IMR-90 (cell line): ENCODE data around the gene CELSR1. TPM values are rescaled to one million over a fixed set of nuclear protein-coding genes. Genes with fewer than 3 reads are reported as not detected.

Experiments used
- ATAC-seq: fragments of 200-7000 bp; cut with Tn5 transposase; 2 replicates; pipeline ENCODE4 v1.9.1; 2020; ENCODE audit warnings: low read depth, mild to moderate bottlenecking, moderate library complexity
- BruUV-seq: library from RNA; stranded (reverse); fragments of 400-500 nt; replicated peaks from 2 replicates; lab custom pipeline; 2021; lab: Mats Ljungman, UMichigan
- CTCF ChIA-PET: fragments of 300-600 bp; formaldehyde crosslinking; extraction: SDS; loops from one replicate; lab custom pipeline; 2021; ENCODE audit warnings: antibody characterized with exemption; lab: Yijun Ruan, JAX
- POLR2A ChIA-PET: fragments of 300-600 bp; sonication (Branson Sonifier 250); formaldehyde crosslinking; loops from one replicate; lab custom pipeline; 2022; ENCODE audit warnings: antibody characterized with exemption; ENCODE audit not compliant: unreplicated experiment; lab: Charles Lee
- DNase-seq: peaks from one replicate; pipeline ENCODE4 v3.0.0; 2013
- H2AFZ ChIP-seq: replicated peaks from 2 replicates; pipeline ENCODE3; 2013; ENCODE audit warnings: low read length, mild to moderate bottlenecking; ENCODE audit not compliant: poor library complexity
- H2AK5ac ChIP-seq: 2 replicates; pipeline ENCODE4 v1.6.1; 2013; ENCODE audit warnings: low read depth, low read length, inconsistent platforms
- H2AK9ac ChIP-seq: replicated peaks from 2 replicates; pipeline ENCODE3; 2013; ENCODE audit warnings: mild to moderate bottlenecking, low read depth, low read length, moderate library complexity; ENCODE audit not compliant: poor library complexity
- H2BK120ac ChIP-seq: 2 replicates; pipeline ENCODE4 v1.6.1; 2013; ENCODE audit warnings: low read depth, low read length, inconsistent platforms
- H2BK15ac ChIP-seq: 3 replicates; pipeline ENCODE4 v1.6.1; 2013; ENCODE audit warnings: low read depth, low read length, inconsistent platforms
- H2BK20ac ChIP-seq: 2 replicates; pipeline ENCODE4 v1.6.1; 2013; ENCODE audit warnings: low read depth, mild to moderate bottlenecking, inconsistent platforms, low read length, moderate library complexity
- H2BK5ac ChIP-seq: 2 replicates; pipeline ENCODE4 v1.6.1; 2013; ENCODE audit warnings: mild to moderate bottlenecking, low read depth, low read length, inconsistent platforms; ENCODE audit not compliant: poor library complexity, severe bottlenecking
- H3K14ac ChIP-seq: replicated peaks from 2 replicates; pipeline ENCODE4 v1.6.1; 2013; ENCODE audit warnings: low read depth, low read length, inconsistent platforms
- H3K18ac ChIP-seq: 2 replicates; pipeline ENCODE4 v1.6.1; 2013; ENCODE audit warnings: low read depth, low read length, control low read depth
- H3K23ac ChIP-seq: 2 replicates; pipeline ENCODE4 v1.6.1; 2013; ENCODE audit warnings: low read depth, low read length, inconsistent platforms
- H3K27ac ChIP-seq: 2 replicates; pipeline ENCODE4 v1.5.1; 2013; ENCODE audit warnings: mild to moderate bottlenecking, control low read depth, low read length; ENCODE audit not compliant: insufficient read depth
- H3K27me3 ChIP-seq: 2 replicates; pipeline ENCODE4 v1.6.1; 2013; ENCODE audit warnings: low read length; ENCODE audit not compliant: control insufficient read depth, insufficient read depth
- H3K36me3 ChIP-seq: 2 replicates; pipeline ENCODE4 v1.6.1; 2013; ENCODE audit warnings: low read length, mixed read lengths; ENCODE audit not compliant: control insufficient read depth, insufficient read depth
- H3K4ac ChIP-seq: 2 replicates; pipeline ENCODE4 v1.6.1; 2013; ENCODE audit warnings: low read depth, low read length, inconsistent platforms
- H3K4me1 ChIP-seq: 2 replicates; pipeline ENCODE4 v1.6.1; 2013; ENCODE audit warnings: low read length, mixed read lengths; ENCODE audit not compliant: control insufficient read depth, insufficient read depth
- H3K4me2 ChIP-seq: 2 replicates; pipeline ENCODE4 v1.6.1; 2013; ENCODE audit warnings: low read depth, mild to moderate bottlenecking, control low read depth, low read length, moderate library complexity
- H3K4me3 ChIP-seq: 2 replicates; pipeline ENCODE4 v1.5.1; 2013; ENCODE audit warnings: low read depth, mild to moderate bottlenecking, control low read depth, low read length, moderate library complexity; ENCODE audit not compliant: insufficient read depth
- H3K56ac ChIP-seq: 2 replicates; pipeline ENCODE4 v1.6.1; 2013; ENCODE audit warnings: low read length, inconsistent platforms; ENCODE audit not compliant: insufficient read depth; ENCODE audit errors: extremely low read depth
- H3K79me1 ChIP-seq, 2 experiments: 2 replicates each; pipeline ENCODE4 v1.6.1; 2013; ENCODE audit warnings: low read length in 2 of 2, inconsistent platforms in 1 of 2, low read depth in 1 of 2
- H3K9ac ChIP-seq: 2 replicates; pipeline ENCODE4 v1.6.1; 2013; ENCODE audit warnings: low read depth, low read length, control low read depth
- H3K9me1 ChIP-seq: 2 replicates; pipeline ENCODE4 v1.6.1; 2013; ENCODE audit warnings: low read length, inconsistent platforms; ENCODE audit not compliant: insufficient read depth
- H3K9me3 ChIP-seq: 2 replicates; pipeline ENCODE4 v1.6.1; 2013; ENCODE audit warnings: low read length; ENCODE audit not compliant: control insufficient read depth, insufficient read depth
- H4K20me1 ChIP-seq: 2 replicates; pipeline ENCODE4 v1.6.1; 2013; ENCODE audit warnings: low read length, inconsistent platforms; ENCODE audit not compliant: insufficient read depth
- H4K5ac ChIP-seq: 2 replicates; pipeline ENCODE4 v1.6.1; 2013; ENCODE audit warnings: mild to moderate bottlenecking, low read depth, low read length, control low read depth
- H4K8ac ChIP-seq, 2 experiments: 2 replicates each; pipeline ENCODE4 v1.6.1; 2013; ENCODE audit warnings: low read depth in 2 of 2, low read length in 2 of 2, control low read depth in 1 of 2, inconsistent platforms in 1 of 2
- H4K91ac ChIP-seq: 2 replicates; pipeline ENCODE4 v1.6.1; 2013; ENCODE audit warnings: low read depth, low read length, inconsistent platforms; ENCODE audit not compliant: insufficient read depth
- BHLHE40 ChIP-seq: fragments of 150-350 bp; IDR thresholded peaks from 2 replicates; pipeline ENCODE4 v1.6.1; 2016; ENCODE audit warnings: mild to moderate bottlenecking, low read depth, low read length
- CEBPB ChIP-seq: IDR thresholded peaks from 2 replicates; pipeline ENCODE4 v1.6.1; 2012; ENCODE audit warnings: low read depth, low read length, improper control_type of control experiment
- CHD1 ChIP-seq: IDR thresholded peaks from 2 replicates; pipeline ENCODE4 v1.6.1; 2012; ENCODE audit warnings: low read depth, low read length, improper control_type of control experiment
- CTCF ChIP-seq: conservative IDR thresholded peaks from 2 replicates; pipeline ENCODE4 v1.5.1; 2012; ENCODE audit warnings: mild to moderate bottlenecking, low read depth, low read length, improper control_type of control experiment
- ELK1 ChIP-seq: fragments of 150-350 bp; IDR thresholded peaks from 2 replicates; pipeline ENCODE4 v1.6.1; 2016; ENCODE audit warnings: low read depth, mild to moderate bottlenecking, low read length, moderate library complexity, borderline replicate concordance
- FOS ChIP-seq: fragments of 150-350 bp; IDR thresholded peaks from 2 replicates; pipeline ENCODE4 v1.6.1; 2016; ENCODE audit warnings: low read depth, low read length
- MAFK ChIP-seq: IDR thresholded peaks from 2 replicates; pipeline ENCODE4 v1.6.1; 2012; ENCODE audit warnings: low read depth, low read length, improper control_type of control experiment
- MAZ ChIP-seq: IDR thresholded peaks from 2 replicates; pipeline ENCODE4 v1.6.1; 2012; ENCODE audit warnings: low read depth, mild to moderate bottlenecking, low read length, improper control_type of control experiment, moderate library complexity, borderline replicate concordance
- MXI1 ChIP-seq: IDR thresholded peaks from 2 replicates; pipeline ENCODE4 v1.6.1; 2012; ENCODE audit warnings: low read depth, mild to moderate bottlenecking, low read length, moderate library complexity, borderline replicate concordance
- NFE2L2 ChIP-seq: fragments of 150-350 bp; IDR thresholded peaks from 2 replicates; pipeline ENCODE4 v1.6.1; 2016; ENCODE audit warnings: low read depth, mild to moderate bottlenecking, low read length
- POLR2A ChIP-seq: IDR thresholded peaks from 2 replicates; pipeline ENCODE4 v1.6.1; 2012; ENCODE audit warnings: mild to moderate bottlenecking, low read depth, low read length
- RAD21 ChIP-seq: IDR thresholded peaks from 2 replicates; pipeline ENCODE4 v1.6.1; 2012; ENCODE audit warnings: low read length, improper control_type of control experiment
- RCOR1 ChIP-seq: IDR thresholded peaks from 2 replicates; pipeline ENCODE4 v1.6.1; 2012; ENCODE audit warnings: mild to moderate bottlenecking, low read length, improper control_type of control experiment; ENCODE audit not compliant: insufficient replicate concordance
- RFX5 ChIP-seq: IDR thresholded peaks from 2 replicates; pipeline ENCODE4 v1.8.0; 2012; ENCODE audit warnings: low read depth, mild to moderate bottlenecking, low read length, moderate library complexity
- SMC3 ChIP-seq: fragments of 150-350 bp; IDR thresholded peaks from 2 replicates; pipeline ENCODE4 v1.6.1; 2016; ENCODE audit warnings: low read depth, mild to moderate bottlenecking, antibody characterized with exemption, low read length, moderate library complexity
- USF2 ChIP-seq: fragments of 150-350 bp; IDR thresholded peaks from 2 replicates; pipeline ENCODE4 v1.6.1; 2017; ENCODE audit warnings: mild to moderate bottlenecking, antibody characterized with exemption, low read length, low read depth
- WGBS, 2 experiments: methylation state at CpG; one replicate each; pipeline versions ENCODE4 v1.1.5 to v1.1.7; 2013; ENCODE audit warnings: missing lambda C conversion rate in 2 of 2; ENCODE audit not compliant: insufficient read length in 1 of 2; ENCODE audit errors: extremely low coverage in 2 of 2; 5-methylcytosine and 5-hydroxymethylcytosine counted together
- dilution Hi-C: fragments of 300-500 bp; cut with HindIII; formaldehyde crosslinking; loops from one replicate; pipeline ENCODE4 v1.14.3; 2018; ENCODE audit warnings: low sequenced_read_pairs; ENCODE audit not compliant: unreplicated experiment
- in situ Hi-C: fragments of 300-500 bp; cut with MboI; formaldehyde crosslinking; loops from 3 replicates; pipeline ENCODE4 v1.14.3; 2019; ENCODE audit warnings: low sequenced_read_pairs, inconsistent platforms, mixed read lengths
- intact Hi-C: fragments of 100-400 bp; cut with micrococcal nuclease; formaldehyde crosslinking; loops from 2 replicates; pipeline ENCODE4 v1.10.0; 2022
- polyA plus RNA-seq, 3 experiments: library from polyadenylated mRNA; depleted of rRNA; stranded (reverse); fragments of >200 nt; gene quantifications; 2 replicates each; pipeline ENCODE4 v1.2.3, GENCODE V29; 2012; ENCODE audit warnings: low replicate concordance in 1 of 3
- total RNA-seq: library from RNA; depleted of rRNA; stranded (reverse); fragments of >200 nt; gene quantifications from 2 replicates; pipeline ENCODE4 v1.2.3, GENCODE V29; 2012

CELSR1 gene
- total and polyA plus RNA-seq, 2 of the 4 experiments (the other 2 are of a cell fraction) = 0.36 to 0.82 TPM

DNA sequence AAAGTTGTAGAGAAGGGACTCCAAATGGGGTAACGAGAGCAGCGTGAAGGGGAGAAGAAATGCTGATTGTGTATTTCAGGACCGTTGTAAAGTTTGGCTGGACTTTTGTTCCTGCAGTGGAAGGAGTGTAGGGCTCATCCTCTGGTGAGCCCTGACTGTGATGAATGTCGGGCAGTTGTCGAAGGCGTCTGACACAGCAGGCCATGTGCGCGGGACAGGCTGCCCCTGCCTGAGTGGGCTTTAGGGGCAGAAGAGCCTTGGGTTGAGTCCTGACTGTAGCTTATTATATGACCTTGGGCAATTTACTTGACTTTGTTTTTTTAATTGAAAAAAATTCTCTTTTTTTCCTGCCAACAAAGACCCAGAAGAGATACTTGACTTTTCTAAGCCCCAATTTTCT lies 198.8 kb downstream of the CELSR1 start:
- ATAC-seq (no peak), DNase-seq (no peak)
- no TSS peak for BruUV-seq
- no peak overlapping the region for H3K56ac ChIP-seq
- H4K91ac ChIP-seq = no peak overlapping the region
- no peak overlapping the region for H2BK5ac ChIP-seq
- intact Hi-C loops (no loop called here), in situ Hi-C loops (no loop called here), dilution Hi-C loops (no loop called here)
- H4K5ac ChIP-seq = no peak overlapping the region
- no peak overlapping the region for H3K4ac ChIP-seq
- H2AK5ac ChIP-seq = no peak overlapping the region
- 86% methylated on average over 8 of the region's 8 CpGs; no CpG with 5 or more reads in 1 of the 2 experiments for whole genome bisulfite sequencing, 2 experiments
- no peak overlapping the region for H3K14ac ChIP-seq
- H2AK9ac ChIP-seq = no peak overlapping the region
- H3K27me3 ChIP-seq = no peaks in the 10 kb centered on the region
- peaks cover 2% of the 10 kb centered on the region; the same call in 1 of the 2 replicates for H3K4me1 ChIP-seq
- no peak overlapping the region for H3K4me2 ChIP-seq
- no peak overlapping the region for H2BK20ac ChIP-seq
- TF ChIP-seq CHD1 = no peak
- TF ChIP-seq MAFK = no peak
- TF ChIP-seq ELK1 = no peak
- TF ChIP-seq RFX5 = no peak
- no peak for TF ChIP-seq SMC3
- no peak for TF ChIP-seq USF2
- no peak for TF ChIP-seq RAD21
- no peak for TF ChIP-seq FOS
- no peak for TF ChIP-seq CEBPB
- TF ChIP-seq RCOR1 = no peak
- TF ChIP-seq NFE2L2 = no peak
- no peak for TF ChIP-seq MXI1
- TF ChIP-seq CTCF = no peak
- TF ChIP-seq BHLHE40 = no peak
- TF ChIP-seq MAZ = no peak
- no peak for TF ChIP-seq POLR2A
- H4K20me1 ChIP-seq = peaks cover 9% of the 10 kb centered on the region; the same call in 1 of the 2 replicates
- no peak overlapping the region for H2AFZ ChIP-seq
- POLR2A ChIA-PET = no interaction called here
- H2BK15ac ChIP-seq = no peak overlapping the region
- no peak overlapping the region for H3K18ac ChIP-seq
- no peak overlapping the region for H3K9ac ChIP-seq
- H2BK120ac ChIP-seq = no peak overlapping the region
- H4K8ac ChIP-seq = no peak overlapping the region
- H3K36me3 ChIP-seq = peaks cover 42% of the 10 kb centered on the region
- H3K9me1 ChIP-seq = peaks cover 6% of the 10 kb centered on the region; the same call in 1 of the 2 replicates
- no peak overlapping the region for H3K27ac ChIP-seq
- no peaks in the 10 kb centered on the region for H3K9me3 ChIP-seq
- CTCF ChIA-PET = interaction anchor here (0.6 kb wide), 1 partner anchor 11 kb away, joined by 4 read pairs; no protein-coding TSS in a partner anchor
- no peak overlapping the region for H3K23ac ChIP-seq
- H3K79me1 ChIP-seq = peaks cover 34 to 41% of the 10 kb centered on the region in 2 experiments
- no peak overlapping the region for H3K4me3 ChIP-seq
